ENCODE results near the gene PUS3. TPM values are rescaled to one million over a fixed set of nuclear protein-coding genes. Genes with fewer than 3 reads are reported as not detected.

The PUS3 gene
- 10.4 and 11.8 TPM in 2 replicates for total RNA-seq

GRCh38 chr11:125902927-125903710 is at the start of gene PUS3:
TSS of gene PUS3 (minus strand) at chr11:125903206. CDS start at chr11:125896284, 6,922 bp downstream.

GRCh38 chr11:125945797-125946520 is 43.0 kb upstream of the PUS3 start, which contains the start of gene VSIG10L2:
TSS of gene VSIG10L2 (plus strand) at chr11:125946044. CDS start at chr11:125946056, 12 bp downstream.

GRCh38 chr11:125903711-125904659 is 979 bp upstream of the PUS3 start, which contains the start of gene DDX25:
TSS of gene DDX25 (plus strand) at chr11:125904508. CDS start at chr11:125904518, 10 bp downstream.

GRCh38 chr11:125887373-125888324 is 15.4 kb downstream of the PUS3 start, which contains the start of gene HYLS1:
TSS of gene HYLS1 (plus strand) at chr11:125887668. CDS start at chr11:125899369, 11,701 bp downstream.

Other genes with a start within 250 kb of the PUS3 start
- gene ACRV1, start 222.4 kb downstream of the PUS3 start, total RNA-seq: not detected in 2 replicates
- not detected in 2 replicates for gene PATE1, start 156.9 kb downstream of the PUS3 start, total RNA-seq
- gene PATE2, start 124.4 kb downstream of the PUS3 start, total RNA-seq: not detected in 2 replicates
- gene PATE3, start 115.1 kb downstream of the PUS3 start, total RNA-seq: not detected in 2 replicates
- gene PATE4, start 69.9 kb downstream of the PUS3 start, total RNA-seq: not detected in 2 replicates
- gene HYLS1, start 15.5 kb downstream of the PUS3 start, total RNA-seq: 3.9 and 7.2 TPM in 2 replicates
- gene DDX25, start 1.3 kb upstream of the PUS3 start, total RNA-seq: not detected in 2 replicates
- gene VSIG10L2, start 42.8 kb upstream of the PUS3 start, total RNA-seq: not detected in 2 replicates
- 1.6 and 3.8 TPM in 2 replicates for gene CDON, start 159.7 kb upstream of the PUS3 start, total RNA-seq